Measurements from ENCODE around the gene FBXW11.

- TF ChIP-seq, protein P1, sequence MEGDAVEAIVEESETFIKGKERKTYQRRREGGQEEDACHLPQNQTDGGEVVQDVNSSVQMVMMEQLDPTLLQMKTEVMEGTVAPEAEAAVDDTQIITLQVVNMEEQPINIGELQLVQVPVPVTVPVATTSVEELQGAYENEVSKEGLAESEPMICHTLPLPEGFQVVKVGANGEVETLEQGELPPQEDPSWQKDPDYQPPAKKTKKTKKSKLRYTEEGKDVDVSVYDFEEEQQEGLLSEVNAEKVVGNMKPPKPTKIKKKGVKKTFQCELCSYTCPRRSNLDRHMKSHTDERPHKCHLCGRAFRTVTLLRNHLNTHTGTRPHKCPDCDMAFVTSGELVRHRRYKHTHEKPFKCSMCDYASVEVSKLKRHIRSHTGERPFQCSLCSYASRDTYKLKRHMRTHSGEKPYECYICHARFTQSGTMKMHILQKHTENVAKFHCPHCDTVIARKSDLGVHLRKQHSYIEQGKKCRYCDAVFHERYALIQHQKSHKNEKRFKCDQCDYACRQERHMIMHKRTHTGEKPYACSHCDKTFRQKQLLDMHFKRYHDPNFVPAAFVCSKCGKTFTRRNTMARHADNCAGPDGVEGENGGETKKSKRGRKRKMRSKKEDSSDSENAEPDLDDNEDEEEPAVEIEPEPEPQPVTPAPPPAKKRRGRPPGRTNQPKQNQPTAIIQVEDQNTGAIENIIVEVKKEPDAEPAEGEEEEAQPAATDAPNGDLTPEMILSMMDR (conservative IDR thresholded peaks at IDR 0.05; ENCODE audit: low read depth, low read length), result no peak
- no peak for TF ChIP-seq EZH2 (IDR thresholded peaks at IDR 0.05; ENCODE audit: borderline replicate concordance, low read depth, low read length, poor library complexity, severe bottlenecking)
These were observed 43.0 kb downstream of the FBXW11 start for GRCh38 chr5:171963416-171963815.
